ENCODE data around the gene SUSD3.

DNA sequence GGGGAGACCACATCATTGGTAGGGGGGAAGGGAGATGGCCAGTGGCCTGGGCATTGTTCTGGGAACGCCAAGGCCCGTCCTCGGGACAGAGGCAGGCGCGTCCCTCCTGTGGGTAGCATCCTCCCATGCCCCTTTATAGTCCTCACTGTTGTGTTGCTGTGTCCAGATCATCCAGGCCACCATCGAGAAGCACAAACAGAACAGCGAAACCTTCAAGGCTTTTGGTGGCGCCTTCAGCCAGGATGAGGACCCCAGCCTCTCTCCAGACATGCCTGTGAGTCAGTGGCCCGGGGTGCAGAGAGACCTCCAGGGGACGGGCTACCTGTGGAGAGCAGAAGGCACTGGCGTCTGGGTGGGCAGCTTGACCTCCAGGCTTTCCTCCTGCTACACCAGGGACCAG lies 38.4 kb upstream of the SUSD3 start:
- TF ChIP-seq DPF2 (IDR thresholded peaks at IDR 0.05): no peak
- no peak for TF ChIP-seq CTCF (IDR thresholded peaks at IDR 0.05 in 2 of 3, conservative IDR thresholded peaks at IDR 0.05 in 1 of 3; ENCODE audit: control insufficient read depth in 2 of 3, extremely low read depth in 1 of 3, insufficient read depth in 1 of 3, low read depth in 3 of 3, low read length in 3 of 3)
- TF ChIP-seq POLR2A (IDR thresholded peaks at IDR 0.05; ENCODE audit: low read depth, low read length): no peak
- TF ChIP-seq, protein P1, sequence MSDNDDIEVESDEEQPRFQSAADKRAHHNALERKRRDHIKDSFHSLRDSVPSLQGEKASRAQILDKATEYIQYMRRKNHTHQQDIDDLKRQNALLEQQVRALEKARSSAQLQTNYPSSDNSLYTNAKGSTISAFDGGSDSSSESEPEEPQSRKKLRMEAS (IDR thresholded peaks at IDR 0.05; ENCODE audit: low read depth, low read length): no peak
- TF ChIP-seq, protein P2, sequence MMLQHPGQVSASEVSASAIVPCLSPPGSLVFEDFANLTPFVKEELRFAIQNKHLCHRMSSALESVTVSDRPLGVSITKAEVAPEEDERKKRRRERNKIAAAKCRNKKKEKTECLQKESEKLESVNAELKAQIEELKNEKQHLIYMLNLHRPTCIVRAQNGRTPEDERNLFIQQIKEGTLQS (IDR thresholded peaks at IDR 0.05; ENCODE audit: borderline replicate concordance, extremely low read depth, low read depth, low read length): no peak
- no peak for TF ChIP-seq MYB (IDR thresholded peaks at IDR 0.05; ENCODE audit: borderline replicate concordance, low read depth, low read length)
- TF ChIP-seq RAD21 (IDR thresholded peaks at IDR 0.05; ENCODE audit: insufficient read depth, low read depth, low read length): no peak
- no peak for TF ChIP-seq SMAD1 (IDR thresholded peaks at IDR 0.05; ENCODE audit: low read depth, partially characterized antibody)
- TF ChIP-seq CHD1 (IDR thresholded peaks at IDR 0.05; ENCODE audit: low read depth, low read length): no peak
- no peak for TF ChIP-seq GABPA (IDR thresholded peaks at IDR 0.05; ENCODE audit: low read depth)
- no peak for TF ChIP-seq ZNF384 (IDR thresholded peaks at IDR 0.05; ENCODE audit: borderline replicate concordance, low read depth, low read length)
- no peak for TF ChIP-seq HDGF (IDR thresholded peaks at IDR 0.05)
- TF ChIP-seq TCF3 (IDR thresholded peaks at IDR 0.05; ENCODE audit: borderline replicate concordance, insufficient read depth, low read depth, low read length): no peak
